ENCODE results near the gene PDE4C.

DNA sequence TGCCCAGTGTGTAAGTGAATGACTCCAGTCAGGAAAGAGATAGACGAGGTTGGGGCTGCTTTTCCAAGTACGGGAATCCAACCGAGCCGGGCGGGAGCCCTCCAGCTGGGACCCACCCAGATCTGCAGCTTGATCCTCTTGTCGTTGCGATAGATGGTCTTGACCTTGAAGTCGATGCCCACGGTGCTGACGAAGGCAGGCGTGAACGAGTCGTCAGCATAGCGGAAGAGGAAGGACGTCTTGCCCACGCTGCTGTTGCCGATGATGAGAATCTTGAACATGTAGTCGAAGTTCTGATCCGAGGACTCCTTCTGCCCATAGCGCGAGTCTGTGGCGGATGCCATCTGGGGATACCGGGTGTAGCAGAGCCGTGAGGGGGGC lies 23.9 kb downstream of the PDE4C start:
- TF ChIP-seq POLR2A (IDR thresholded peaks at IDR 0.05): no peak
- TF ChIP-seq, protein P1, sequence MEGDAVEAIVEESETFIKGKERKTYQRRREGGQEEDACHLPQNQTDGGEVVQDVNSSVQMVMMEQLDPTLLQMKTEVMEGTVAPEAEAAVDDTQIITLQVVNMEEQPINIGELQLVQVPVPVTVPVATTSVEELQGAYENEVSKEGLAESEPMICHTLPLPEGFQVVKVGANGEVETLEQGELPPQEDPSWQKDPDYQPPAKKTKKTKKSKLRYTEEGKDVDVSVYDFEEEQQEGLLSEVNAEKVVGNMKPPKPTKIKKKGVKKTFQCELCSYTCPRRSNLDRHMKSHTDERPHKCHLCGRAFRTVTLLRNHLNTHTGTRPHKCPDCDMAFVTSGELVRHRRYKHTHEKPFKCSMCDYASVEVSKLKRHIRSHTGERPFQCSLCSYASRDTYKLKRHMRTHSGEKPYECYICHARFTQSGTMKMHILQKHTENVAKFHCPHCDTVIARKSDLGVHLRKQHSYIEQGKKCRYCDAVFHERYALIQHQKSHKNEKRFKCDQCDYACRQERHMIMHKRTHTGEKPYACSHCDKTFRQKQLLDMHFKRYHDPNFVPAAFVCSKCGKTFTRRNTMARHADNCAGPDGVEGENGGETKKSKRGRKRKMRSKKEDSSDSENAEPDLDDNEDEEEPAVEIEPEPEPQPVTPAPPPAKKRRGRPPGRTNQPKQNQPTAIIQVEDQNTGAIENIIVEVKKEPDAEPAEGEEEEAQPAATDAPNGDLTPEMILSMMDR (IDR thresholded peaks at IDR 0.05): no peak

Measured in lower leg skin (tissue), 3 donors.